Heart left ventricle (tissue), 16 donors: ENCODE data around the gene E2F3. TPM values are rescaled to one million over a fixed set of nuclear protein-coding genes. Genes with fewer than 3 reads are reported as not detected.
A peak's percentile ranks its signal among the peaks of the same experiment; 100 is the strongest.

Experiments used
- ATAC-seq, 4 donors: fragments of 200-7000 bp; cut with Tn5 transposase; one replicate each; pipeline ENCODE4 v1.9.1; 2020 to 2022; ENCODE audit warnings: moderate library complexity in 4 of 4, mild to moderate bottlenecking in 3 of 4, moderate number of reproducible peaks in 1 of 4
- DNase-seq, 5 donors: peaks; one replicate each; pipeline ENCODE4 v3.0.0-alpha.2; 2020
- H3K27ac ChIP-seq, 12 donors: fragments of 200-600 bp; sonication (generic) in 4 of 12; one replicate each; pipeline versions ENCODE4 v1.5.0 to v1.8.0; 2016 to 2022; ENCODE audit warnings: mild to moderate bottlenecking in 2 of 12
- H3K27me3 ChIP-seq, 9 donors: fragments of 200-600 bp; sonication (generic) in 2 of 9; one replicate each; pipeline versions ENCODE4 v1.5.1 to v1.8.0; 2016 to 2022; ENCODE audit warnings: mild to moderate bottlenecking in 3 of 9
- H3K36me3 ChIP-seq, 9 donors: fragments of 200-600 bp; sonication (generic) in 2 of 9; one replicate each; pipeline versions ENCODE4 v1.5.0 to v1.8.0; 2018 to 2022; ENCODE audit warnings: mild to moderate bottlenecking in 2 of 9
- H3K4me1 ChIP-seq, 12 donors: fragments of 200-600 bp; sonication (generic) in 4 of 12; one replicate each; pipeline versions ENCODE4 v1.5.0 to v1.8.0; 2016 to 2022; ENCODE audit warnings: mild to moderate bottlenecking in 3 of 12
- H3K4me3 ChIP-seq, 12 donors: fragments of 200-600 bp; sonication (generic) in 4 of 12; one replicate each; pipeline versions ENCODE4 v1.5.0 to v1.8.0; 2017 to 2022; ENCODE audit warnings: mild to moderate bottlenecking in 9 of 12, moderate library complexity in 4 of 12
- H3K9me3 ChIP-seq, 12 donors: fragments of 200-600 bp; sonication (generic) in 4 of 12; one replicate each; pipeline versions ENCODE4 v1.5.0 to v1.8.0; 2016 to 2022; ENCODE audit warnings: mild to moderate bottlenecking in 1 of 12
- POLR2A ChIP-seq, 2 donors: fragments of 450-650 bp; IDR thresholded peaks; one replicate each; pipeline ENCODE4 v1.6.1; 2017; ENCODE audit warnings: antibody characterized with exemption in 2 of 2, mild to moderate bottlenecking in 2 of 2, moderate library complexity in 2 of 2
- WGBS, 4 donors: extraction: QIAGEN DNeasy Blood & Tissue Kit in 2 of 4; methylation state at CpG; one replicate each; pipeline versions ENCODE4 v1.1.5 to v1.1.7; 2013 to 2018; 5-methylcytosine and 5-hydroxymethylcytosine counted together
- intact Hi-C, 10 donors: fragments of 100-400 bp; cut with DNase I; formaldehyde crosslinking; loops; one replicate each; pipeline versions ENCODE4 v1.11.1 to v1.14.2; 2022
- polyA plus RNA-seq, 2 donors: library from polyadenylated mRNA; stranded (reverse); fragments of 200-250 nt; gene quantifications; one replicate each; pipeline ENCODE4 v1.2.3, GENCODE V29; 2013
- total RNA-seq, 9 donors: library from RNA; depleted of rRNA in 2 of 9; stranded (reverse); fragments of >200 nt in 2 of 9; fragmentation: NEBNext Ultra II Directional in 3 of 9; extraction: Animal tissue kit (Norgen Biotek cat#: 25700) in 3 of 9; gene quantifications; one replicate each; pipeline versions ENCODE4 v1.1.0 to v1.2.4, GENCODE V29; 2016 to 2023
- TF ChIP-seq, protein P1 (sequence below), 12 donors: fragments of 200-600 bp; sonication (generic) in 4 of 12; IDR thresholded peaks; one replicate each; pipeline versions ENCODE4 v1.5.0 to v1.8.0; 2018 to 2022; ENCODE audit warnings: antibody characterized with exemption in 12 of 12, mild to moderate bottlenecking in 5 of 12
- donor health status: ischemic (EF 13 %, LVEDD 7.1; RV severe dilation, severe dysfunction).
- donor health status: healthy with polysubstance abuse.
- donor health status: DM: no; HTN: yes; CAD: no.
- donor health status: DM: no; HTN: no; CAD: no.
- donor health status: ischemic (EF 25% LVEDD 6.9; RV normal size, moderate dysfunction).
- donor health status: ischemic (EF 25% LVEDD 5.7; RV mildly dilated, moderate dysfunction).
- donor health status: healthy.
- donor health status: DM: yes; HTN: yes; CAD: no.
- donor health status: ischemic (EF 35%, LVEDD 5.7; RV mildly dilated, moderate dysfunction).
- donor health status: nonischemic (EF 11% LVEDD 7.7; RV severe dilation, severe dysfunction).
- donor health status: DM: yes; HTN: yes; CAD: no.
- donor health status: PGD.
- donor health status: ischemic (EF 29% LVEDD 5.4; RV normal size, mild dysfunction).
- donor health status: nonischemic (EF 23%, LVEDD 6.1; RV moderate dilation, normal function).

Gene E2F3
- total and polyA plus RNA-seq, 11 donors: 2.7 to 13.8 (median 6.7) TPM

DNA sequence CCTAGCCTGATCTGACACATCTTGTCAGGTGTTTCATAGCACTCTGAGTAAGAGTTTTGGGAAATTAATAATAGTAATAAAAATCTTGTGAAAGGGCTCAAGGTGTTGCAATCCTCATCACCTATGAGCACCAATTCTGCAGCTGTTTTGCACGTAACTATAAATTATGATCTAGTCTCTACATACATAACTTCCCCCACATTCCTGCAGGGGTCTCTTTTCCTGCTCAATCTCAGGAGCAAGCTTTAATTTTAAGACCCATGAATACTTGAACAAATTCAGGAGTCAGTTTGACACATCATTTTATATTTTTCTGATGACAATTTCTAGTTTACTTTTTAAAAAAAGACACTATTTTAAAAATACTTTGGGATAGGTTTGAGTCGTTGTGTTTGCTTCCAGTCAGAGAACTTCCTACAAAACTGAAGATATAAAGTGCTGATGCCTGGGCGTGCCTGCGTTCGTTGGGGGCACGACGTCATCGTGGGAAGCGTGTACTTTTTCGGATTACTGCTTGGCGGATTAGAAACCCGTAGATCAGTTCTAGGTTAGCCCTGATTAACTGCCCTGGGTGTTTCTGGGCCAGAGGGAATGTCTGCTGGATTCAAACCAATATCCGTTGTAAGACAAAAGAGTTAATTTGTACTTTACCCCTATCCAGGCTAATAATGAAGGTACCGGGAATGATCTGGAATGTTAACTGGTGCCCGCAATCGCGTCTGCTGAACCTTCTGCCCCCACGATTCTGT lies 1.0 kb upstream of the E2F3 start:
- H3K4me3 ChIP-seq: peak overlapping the region; percentile 28 to 81 (median 68)
- DNase-seq (peak in 4 of 5 donors; percentile 20 to 47 (median 34)), ATAC-seq (no peak)
- H3K4me1 ChIP-seq: peaks cover 0 to 29% (median 7%) of the 10 kb centered on the region in 12 donors
- intact Hi-C loops: loop anchor here (2.0 to 10.0 kb wide), 10 partner anchors 106 to 596 kb away; partner anchors contain the start of genes MBOAT1 (in 4 of the 10) and CDKAL1 (in 3 of the 10)
- 1 to 2% (median 1%) methylated on average over 18 of the region's 18 CpGs for WGBS, 4 donors
- no peaks in the 10 kb centered on the region for H3K36me3 ChIP-seq
- peak overlapping the region in 11 of 12 donors; percentile 27 to 84 (median 71) for H3K27ac ChIP-seq
- no peaks in the 10 kb centered on the region for H3K27me3 ChIP-seq
- peaks cover 0 to 4% (median 0%) of the 10 kb centered on the region in 12 donors for H3K9me3 ChIP-seq
- TF ChIP-seq, protein P1, sequence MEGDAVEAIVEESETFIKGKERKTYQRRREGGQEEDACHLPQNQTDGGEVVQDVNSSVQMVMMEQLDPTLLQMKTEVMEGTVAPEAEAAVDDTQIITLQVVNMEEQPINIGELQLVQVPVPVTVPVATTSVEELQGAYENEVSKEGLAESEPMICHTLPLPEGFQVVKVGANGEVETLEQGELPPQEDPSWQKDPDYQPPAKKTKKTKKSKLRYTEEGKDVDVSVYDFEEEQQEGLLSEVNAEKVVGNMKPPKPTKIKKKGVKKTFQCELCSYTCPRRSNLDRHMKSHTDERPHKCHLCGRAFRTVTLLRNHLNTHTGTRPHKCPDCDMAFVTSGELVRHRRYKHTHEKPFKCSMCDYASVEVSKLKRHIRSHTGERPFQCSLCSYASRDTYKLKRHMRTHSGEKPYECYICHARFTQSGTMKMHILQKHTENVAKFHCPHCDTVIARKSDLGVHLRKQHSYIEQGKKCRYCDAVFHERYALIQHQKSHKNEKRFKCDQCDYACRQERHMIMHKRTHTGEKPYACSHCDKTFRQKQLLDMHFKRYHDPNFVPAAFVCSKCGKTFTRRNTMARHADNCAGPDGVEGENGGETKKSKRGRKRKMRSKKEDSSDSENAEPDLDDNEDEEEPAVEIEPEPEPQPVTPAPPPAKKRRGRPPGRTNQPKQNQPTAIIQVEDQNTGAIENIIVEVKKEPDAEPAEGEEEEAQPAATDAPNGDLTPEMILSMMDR (IDR thresholded peaks at IDR 0.05): peak in 10 of 12 donors; percentile 3 to 48 (median 33)
- no peak for TF ChIP-seq POLR2A (IDR thresholded peaks at IDR 0.05)

DNA sequence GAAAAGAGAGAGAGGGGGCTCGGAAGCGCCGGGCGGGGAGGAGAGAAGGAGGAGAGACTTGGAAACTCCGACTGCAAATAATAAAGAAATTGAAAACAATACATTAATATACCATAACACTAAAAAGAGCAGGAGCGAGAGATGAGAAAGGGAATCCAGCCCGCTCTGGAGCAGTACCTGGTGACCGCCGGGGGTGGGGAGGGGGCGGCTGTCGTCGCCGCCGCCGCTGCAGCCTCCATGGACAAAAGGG lies 338 bp downstream of the E2F3 start:
- Histone ChIP-seq H3K36me3 (peaks cover 0 to 11% (median 0%) of the 10 kb centered on the region in 9 donors), H3K4me1 (peaks cover 0 to 43% (median 7%) of the 10 kb centered on the region in 12 donors), H3K4me3 (peak overlapping the region; percentile 64 to 89 (median 78)), H3K9me3 (peaks cover 0 to 4% (median 0%) of the 10 kb centered on the region in 12 donors), H3K27ac (peak overlapping the region in 11 of 12 donors; percentile 73 to 95 (median 91)), H3K27me3 (no peaks in the 10 kb centered on the region)
- TF ChIP-seq, protein P1 (IDR thresholded peaks at IDR 0.05): no peak
- TF ChIP-seq POLR2A (IDR thresholded peaks at IDR 0.05): no peak
- 0 to 1% (median 0%) methylated on average over 15 of the region's 15 CpGs for WGBS, 4 donors
- DNase-seq (no peak), ATAC-seq (no peak)
- intact Hi-C loops: loop anchor here in 8 of 10 donors (2.0 to 10.0 kb wide), 9 partner anchors 107 to 597 kb away; partner anchors contain the start of genes MBOAT1 (in 4 of the 8) and CDKAL1 (in 2 of the 8)

DNA sequence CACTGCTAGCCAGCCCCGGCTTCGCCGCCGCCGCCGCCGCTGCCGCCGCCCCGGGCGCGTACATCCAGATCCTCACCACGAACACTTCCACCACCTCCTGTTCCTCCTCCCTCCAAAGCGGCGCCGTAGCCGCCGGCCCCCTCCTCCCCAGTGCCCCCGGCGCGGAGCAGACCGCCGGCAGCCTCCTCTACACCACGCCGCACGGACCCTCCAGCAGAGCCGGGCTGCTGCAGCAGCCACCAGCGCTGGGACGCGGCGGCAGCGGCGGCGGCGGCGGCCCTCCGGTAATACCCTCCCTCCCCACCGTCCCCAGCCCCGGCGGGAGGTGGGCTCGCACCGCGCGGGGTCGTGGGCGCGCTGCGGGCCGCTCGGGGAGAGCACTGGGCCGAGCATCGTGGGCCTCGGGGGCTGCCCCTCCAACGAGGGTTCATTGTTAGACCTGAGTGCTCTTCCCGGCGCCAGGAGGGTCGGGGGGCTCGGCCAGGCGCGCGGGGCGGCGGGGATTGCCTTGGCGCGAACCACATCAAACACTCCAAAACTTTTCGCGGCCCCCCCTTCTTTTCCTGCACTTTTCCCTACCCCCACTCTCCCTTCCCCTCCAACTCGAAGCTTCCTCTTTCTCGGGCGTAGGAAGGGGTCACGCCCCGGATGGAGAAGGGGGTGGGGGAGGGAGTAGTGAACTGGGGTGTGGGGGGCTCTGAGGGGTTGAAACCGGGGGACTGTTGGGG lies 827 bp downstream of the E2F3 start:
- 0% methylated on average over 39 to 73 of the region's 73 CpGs for WGBS, 4 donors
- peak in 2 of 4 donors; percentile 30 to 32 for ATAC-seq

More for the DNA sequence above, 827 bp downstream of the E2F3 start:
- Histone ChIP-seq H3K27ac (peak overlapping the region; percentile 64 to 95 (median 91)), H3K4me3 (peak overlapping the region; percentile 64 to 89 (median 78)), H3K9me3 (peaks cover 0 to 4% (median 0%) of the 10 kb centered on the region in 12 donors), H3K36me3 (peaks cover 0 to 11% (median 0%) of the 10 kb centered on the region in 9 donors), H3K4me1 (peaks cover 0 to 48% (median 7%) of the 10 kb centered on the region in 12 donors), H3K27me3 (no peaks in the 10 kb centered on the region)
- DNase-seq: peak; percentile 54 to 70 (median 62)
- TF ChIP-seq, protein P1 (IDR thresholded peaks at IDR 0.05): no peak
- TF ChIP-seq POLR2A (IDR thresholded peaks at IDR 0.05): no peak
- intact Hi-C loops: loop anchor here in 8 of 10 donors (2.0 to 10.0 kb wide), 9 partner anchors 108 to 598 kb away; partner anchors contain the start of genes MBOAT1 (in 4 of the 8) and CDKAL1 (in 2 of the 8)
